Prostate gland (tissue), 2 donors: ENCODE results near the gene P4HA3. TPM values are rescaled to one million over a fixed set of nuclear protein-coding genes. Genes with fewer than 3 reads are reported as not detected.

ENCODE experiments used
- DNase-seq: peaks from one replicate; pipeline ENCODE4 v3.0.0-alpha.2; 2019; ENCODE audit warnings: low spot score
- H3K27ac ChIP-seq, 2 donors: fragments of 200-600 bp; sonication (generic); 2 replicates each; pipeline ENCODE4 v1.5.1; 2017 to 2019
- H3K27me3 ChIP-seq: fragments of 200-600 bp; sonication (generic); replicated peaks from 2 replicates; pipeline ENCODE4 v1.5.1; 2019; ENCODE audit not compliant: insufficient read depth
- H3K36me3 ChIP-seq, 2 donors: fragments of 200-600 bp; sonication (generic); 1 replicate in 1 of 2; 2 replicates in 1 of 2; pipeline versions ENCODE4 v1.5.1 to v1.8.1; 2017 to 2019
- H3K4me1 ChIP-seq: fragments of 200-600 bp; sonication (generic); replicated peaks from 2 replicates; pipeline ENCODE4 v1.5.1; 2019
- H3K4me3 ChIP-seq, 2 donors: fragments of 200-600 bp; sonication (generic); 2 replicates each; pipeline ENCODE4 v1.5.1; 2017 to 2019
- H3K9me3 ChIP-seq: fragments of 200-600 bp; sonication (generic); 2 replicates; pipeline ENCODE4 v1.5.1; 2017
- POLR2A ChIP-seq: fragments of 450-650 bp; IDR thresholded peaks from one replicate; pipeline ENCODE4 v1.6.1; 2016; ENCODE audit warnings: antibody characterized with exemption, mild to moderate bottlenecking
- POLR2AphosphoS5 ChIP-seq: sonication (generic); formaldehyde crosslinking; IDR thresholded peaks from one replicate; pipeline ENCODE4 v1.6.1; 2017; ENCODE audit warnings: antibody characterized with exemption
- WGBS: methylation state at CpG from one replicate; pipeline ENCODE4 v1.1.5; 2018; 5-methylcytosine and 5-hydroxymethylcytosine counted together
- intact Hi-C: fragments of 100-400 bp; cut with DNase I; formaldehyde crosslinking; loops from one replicate; pipeline ENCODE4 v1.14.2; 2022
- small RNA-seq, 2 donors: library from RNA; depleted of rRNA; stranded (forward); fragments of <200 nt; gene quantifications; one replicate each; pipeline ENCODE3, GENCODE V24; 2016
- total RNA-seq, 2 donors: library from RNA; depleted of rRNA; stranded (reverse); fragments of >200 nt; gene quantifications; one replicate each; pipeline ENCODE4 v1.1.0, GENCODE V29; 2016
- TF ChIP-seq, protein P1 (sequence below), 4 experiments: fragments of 200-600 bp in 2 of 4; fragments of 450-650 bp in 2 of 4; sonication (generic) in 2 of 4; IDR thresholded peaks; 1 replicate in 3 of 4; 2 replicates in 1 of 4; pipeline ENCODE4 v1.5.1; 2016 to 2019; ENCODE audit warnings: antibody characterized with exemption in 4 of 4, mild to moderate bottlenecking in 2 of 4, moderate library complexity in 2 of 4

Gene P4HA3
- total RNA-seq, 2 donors from 2014 or later = 0.80 to 1.9 TPM

DNA sequence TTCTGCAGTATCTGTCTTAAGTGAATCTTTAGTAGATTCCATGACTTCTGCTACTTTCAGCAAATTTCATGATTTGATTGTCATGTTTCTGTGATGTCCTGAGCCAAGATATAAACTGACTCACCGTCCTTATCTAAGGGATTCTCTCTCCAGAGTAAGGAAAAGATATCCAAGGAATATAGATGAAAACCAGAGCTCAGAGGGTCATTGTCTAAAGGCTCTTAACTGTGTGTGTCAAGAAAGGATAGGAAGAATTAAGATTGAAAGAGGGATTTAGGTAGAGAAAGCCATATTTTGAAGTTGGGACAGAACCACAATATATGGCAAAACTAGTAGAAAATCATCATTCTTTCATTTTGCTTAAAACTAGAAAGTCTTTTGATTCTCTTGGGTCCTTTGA, 89.6 kb downstream of the P4HA3 start:
- H3K27ac ChIP-seq = no peak overlapping the region
- no peaks in the 10 kb centered on the region for H3K27me3 ChIP-seq
- intact Hi-C loops = no loop called here
- no peaks in the 10 kb centered on the region for H3K9me3 ChIP-seq
- H3K4me3 ChIP-seq = no peak overlapping the region
- WGBS = 75% methylated on average over 1 of the region's 1 CpG
- DNase-seq = no peak
- TF ChIP-seq, protein P1, sequence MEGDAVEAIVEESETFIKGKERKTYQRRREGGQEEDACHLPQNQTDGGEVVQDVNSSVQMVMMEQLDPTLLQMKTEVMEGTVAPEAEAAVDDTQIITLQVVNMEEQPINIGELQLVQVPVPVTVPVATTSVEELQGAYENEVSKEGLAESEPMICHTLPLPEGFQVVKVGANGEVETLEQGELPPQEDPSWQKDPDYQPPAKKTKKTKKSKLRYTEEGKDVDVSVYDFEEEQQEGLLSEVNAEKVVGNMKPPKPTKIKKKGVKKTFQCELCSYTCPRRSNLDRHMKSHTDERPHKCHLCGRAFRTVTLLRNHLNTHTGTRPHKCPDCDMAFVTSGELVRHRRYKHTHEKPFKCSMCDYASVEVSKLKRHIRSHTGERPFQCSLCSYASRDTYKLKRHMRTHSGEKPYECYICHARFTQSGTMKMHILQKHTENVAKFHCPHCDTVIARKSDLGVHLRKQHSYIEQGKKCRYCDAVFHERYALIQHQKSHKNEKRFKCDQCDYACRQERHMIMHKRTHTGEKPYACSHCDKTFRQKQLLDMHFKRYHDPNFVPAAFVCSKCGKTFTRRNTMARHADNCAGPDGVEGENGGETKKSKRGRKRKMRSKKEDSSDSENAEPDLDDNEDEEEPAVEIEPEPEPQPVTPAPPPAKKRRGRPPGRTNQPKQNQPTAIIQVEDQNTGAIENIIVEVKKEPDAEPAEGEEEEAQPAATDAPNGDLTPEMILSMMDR (IDR thresholded peaks at IDR 0.05) = no peak
- no peak for TF ChIP-seq POLR2AphosphoS5
- TF ChIP-seq POLR2A = no peak
- no peaks in the 10 kb centered on the region for H3K4me1 ChIP-seq
- no peaks in the 10 kb centered on the region for H3K36me3 ChIP-seq

GRCh38 chr11:74220376-74220775, 91.1 kb downstream of the P4HA3 start:
- no peak overlapping the region for H3K27ac ChIP-seq
- WGBS = 57% methylated on average over 1 of the region's 1 CpG
- intact Hi-C loops = no loop called here
- H3K4me3 ChIP-seq = no peak overlapping the region
- H3K27me3 ChIP-seq = no peaks in the 10 kb centered on the region
- H3K36me3 ChIP-seq = no peaks in the 10 kb centered on the region
- no peaks in the 10 kb centered on the region for H3K9me3 ChIP-seq
- TF ChIP-seq, protein P1 (IDR thresholded peaks at IDR 0.05) = no peak
- no peak for TF ChIP-seq POLR2A
- TF ChIP-seq POLR2AphosphoS5 = no peak
- no peaks in the 10 kb centered on the region for H3K4me1 ChIP-seq
- no peak for DNase-seq

Small RNA genes within 50 kb of the gene (small RNA-seq; reads per million reads assigned to genes)
- 0 reads per million in 2 donors for gene RF00409

Other genes with a start within 250 kb of the P4HA3 start
- 10 to 100 TPM; 38.7 to 49.6 TPM for gene C2CD3, start 140.6 kb downstream of the P4HA3 start, total RNA-seq
- 10 to 100 TPM; 41.1 to 45.7 TPM for gene PPME1, start 140.4 kb downstream of the P4HA3 start, total RNA-seq
- gene PGM2L1, start 86.8 kb upstream of the P4HA3 start, total RNA-seq = 1 to 10 TPM; 3.6 to 4.3 TPM
- 10 to 100 TPM in 1 of 2 donors, 1 to 10 TPM in 1; 8.2 to 10.7 TPM for gene KCNE3, start 155.9 kb upstream of the P4HA3 start, total RNA-seq
- 10 to 100 TPM; 17.5 to 25.4 TPM for gene LIPT2, start 182.1 kb upstream of the P4HA3 start, total RNA-seq